A549 (cell line): Measurements from ENCODE around the gene B3GNT3. TPM values are rescaled to one million over a fixed set of nuclear protein-coding genes. Genes with fewer than 3 reads are reported as not detected.

Experiments used
- ATAC-seq, 2 experiments: fragments of 200-7000 bp in 1 of 2; fragments of >200 bp in 1 of 2; cut with Nextera tagmentation in 1 of 2; cut with Tn5 transposase in 1 of 2; 3 replicates each; pipeline versions ENCODE4 v1.8.0 to v1.9.1; 2018 to 2020; ENCODE audit warnings: mild to moderate bottlenecking in 1 of 2, moderate library complexity in 1 of 2
- CTCF ChIA-PET: fragments of 300-600 bp; sonication (Branson Sonifier 250); formaldehyde crosslinking; extraction: SDS; loops from one replicate; lab custom pipeline; 2021; ENCODE audit warnings: antibody characterized with exemption, inconsistent platforms; lab: Yijun Ruan, JAX
- POLR2A ChIA-PET: fragments of 350-600 bp; formaldehyde crosslinking; extraction: SDS; loops from one replicate; lab custom pipeline; 2021; ENCODE audit warnings: antibody characterized with exemption, inconsistent platforms; lab: Yijun Ruan, JAX
- DNase-seq, 2 experiments: peaks; one replicate each; pipeline versions ENCODE4 v3.0.0 to v3.0.0-alpha.2; 2011 to 2016; ENCODE audit warnings: low read depth in 1 of 2, low spot score in 1 of 2
- FAIRE-seq: peaks from 2 replicates; lab custom pipeline; 2011; peaks lifted over from hg19 to GRCh38; lab: Jason Lieb, UNC
- H3K27ac ChIP-seq, 2 experiments: fragments of >200 bp; sonication (Bioruptor Twin); formaldehyde crosslinking; 3 replicates each; pipeline ENCODE4 v1.5.1; 2016 to 2017
- H3K4me1 ChIP-seq: fragments of >200 bp; sonication (Bioruptor Twin); formaldehyde crosslinking; 3 replicates; pipeline ENCODE4 v1.6.1; 2016
- H3K4me2 ChIP-seq: fragments of >200 bp; sonication (Bioruptor Twin); formaldehyde crosslinking; 3 replicates; pipeline ENCODE4 v1.6.1; 2016
- H3K4me3 ChIP-seq: fragments of >200 bp; sonication (Bioruptor Twin); formaldehyde crosslinking; 3 replicates; pipeline ENCODE4 v1.5.1; 2016
- H3K9me3 ChIP-seq: fragments of >200 bp; sonication (Bioruptor Twin); formaldehyde crosslinking; 3 replicates; pipeline ENCODE4 v1.6.1; 2016
- EHF ChIP-seq: fragments of 250-450 bp; sonication (Bioruptor Pico); IDR thresholded peaks from 2 replicates; pipeline ENCODE4 v1.5.0; 2020; ENCODE audit warnings: mild to moderate bottlenecking
- FOSB ChIP-seq: fragments of 250-450 bp; sonication (Bioruptor Pico); IDR thresholded peaks from 2 replicates; pipeline ENCODE4 v1.5.0; 2020; ENCODE audit warnings: mild to moderate bottlenecking, moderate library complexity
- FOSL2 ChIP-seq, 2 experiments: fragments of 450-650 bp in 1 of 2; fragments of >200 bp in 1 of 2; sonication (Bioruptor Twin) in 1 of 2; formaldehyde crosslinking; IDR thresholded peaks; 2 replicates each; pipeline versions ENCODE4 v1.5.0 to v1.6.1; 2016 to 2020; ENCODE audit warnings: mild to moderate bottlenecking in 1 of 2, moderate library complexity in 1 of 2
- HOXB5 ChIP-seq: fragments of 250-450 bp; sonication (Bioruptor Pico); IDR thresholded peaks from 2 replicates; pipeline ENCODE4 v1.5.0; 2020; ENCODE audit warnings: mild to moderate bottlenecking, moderate library complexity
- JUNB ChIP-seq: fragments of >200 bp; sonication (Bioruptor Twin); formaldehyde crosslinking; IDR thresholded peaks from 2 replicates; pipeline ENCODE4 v1.6.1; 2016
- POLR2AphosphoS2 ChIP-seq: conservative IDR thresholded peaks from 2 replicates; pipeline ENCODE4 v1.6.1; 2012; ENCODE audit warnings: low read length, improper control_type of control experiment, inconsistent platforms
- RAD21 ChIP-seq, 2 experiments: fragments of >200 bp in 1 of 2; sonication (Bioruptor Twin) in 1 of 2; formaldehyde crosslinking in 1 of 2; IDR thresholded peaks in 1 of 2; conservative IDR thresholded peaks in 1 of 2; 2 replicates in 1 of 2; 3 replicates in 1 of 2; pipeline ENCODE4 v1.6.1; 2012 to 2018; ENCODE audit warnings: inconsistent platforms in 1 of 2
- RNF2 ChIP-seq: fragments of 200-600 bp; sonication (generic); IDR thresholded peaks from 2 replicates; pipeline ENCODE4 v1.6.1; 2016; ENCODE audit warnings: low read depth, mild to moderate bottlenecking, antibody characterized with exemption, moderate library complexity, borderline replicate concordance
- SMC3 ChIP-seq: fragments of >200 bp; sonication (Bioruptor Twin); formaldehyde crosslinking; IDR thresholded peaks from 3 replicates; pipeline ENCODE4 v1.6.1; 2018; ENCODE audit warnings: inconsistent platforms
- ZNF302 ChIP-seq: fragments of 250-450 bp; sonication (Bioruptor Pico); IDR thresholded peaks from 2 replicates; pipeline ENCODE4 v1.9.0; 2021; ENCODE audit warnings: inconsistent platforms, mild to moderate bottlenecking, moderate library complexity
- WGBS: methylation state at CpG from one replicate; pipeline ENCODE4 v1.1.6; 2017; ENCODE audit errors: missing lambda C conversion rate; 5-methylcytosine and 5-hydroxymethylcytosine counted together
- polyA plus RNA-seq, 4 experiments: library from polyadenylated mRNA; depleted of rRNA in 3 of 4; stranded (reverse); fragments of >200 nt; fragmentation: RNase III in 1 of 4; extraction: RNeasy Plus Mini Kit Qiagen cat#74134 plus additional on column Dnase treatment in 1 of 4; gene quantifications; 2 replicates in 3 of 4; 3 replicates in 1 of 4; pipeline ENCODE4 v1.2.3, GENCODE V29; 2011 to 2017
- TF ChIP-seq, protein P1 (sequence below): fragments of 450-650 bp; IDR thresholded peaks from 2 replicates; pipeline ENCODE4 v1.6.1; 2014; ENCODE audit warnings: antibody characterized with exemption
- TF ChIP-seq, protein P2 (sequence below): IDR thresholded peaks from 2 replicates; pipeline ENCODE4 v1.6.1; 2012; ENCODE audit warnings: low read depth, borderline replicate concordance
- TF ChIP-seq, protein P3 (sequence below): fragments of >200 bp; sonication (Bioruptor Twin); formaldehyde crosslinking; IDR thresholded peaks from 3 replicates; pipeline ENCODE4 v1.5.1; 2016

The B3GNT3 gene
- polyA plus RNA-seq, 2 of the 4 experiments (the other 2 are of a cell fraction), result 2.4 to 2.7 TPM

DNA sequence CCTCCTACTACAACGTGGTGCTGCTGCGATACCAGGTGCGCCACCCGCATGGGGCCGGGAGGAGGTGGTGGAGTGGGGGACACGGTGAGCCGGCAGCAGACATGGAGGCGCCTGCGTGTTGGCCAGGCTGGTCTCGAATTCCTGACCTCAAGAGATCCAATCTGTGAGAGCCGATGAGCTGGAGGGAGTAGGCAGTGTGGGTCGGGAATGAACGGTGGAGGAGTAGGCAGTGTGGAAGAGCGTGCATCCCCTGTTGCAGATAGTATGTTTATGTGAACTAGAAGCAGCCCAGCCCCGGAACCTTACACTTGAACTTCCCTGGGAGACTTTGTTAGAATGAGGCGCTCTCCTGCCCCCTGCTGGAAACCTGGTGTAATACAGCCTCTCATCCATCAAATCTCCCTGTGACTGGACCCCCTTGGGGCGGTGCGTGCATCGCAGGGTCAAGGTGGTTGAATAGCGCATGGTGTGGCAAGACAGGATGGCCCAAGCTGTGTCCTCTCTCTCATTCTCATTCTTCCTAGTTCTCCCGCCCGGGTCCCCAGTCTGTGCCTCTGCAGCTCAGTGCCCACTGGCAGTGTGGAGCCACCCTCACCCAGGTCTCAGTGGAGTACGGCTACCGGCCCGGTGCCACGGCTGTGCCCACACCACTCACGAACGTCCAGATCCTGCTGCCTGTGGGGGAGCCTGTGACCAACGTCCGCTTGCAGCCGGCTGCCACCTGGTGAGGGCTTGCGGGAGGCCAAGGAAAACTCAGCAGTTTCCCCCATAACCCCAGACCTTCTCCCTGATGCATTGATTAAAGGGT is 10.5 kb upstream of the B3GNT3 start (continued):
- TF ChIP-seq FOSB (CRISPR knock-in tag) (no peak), RAD21 (conservative IDR thresholded peaks at IDR 0.05 in 1 of 2, IDR thresholded peaks at IDR 0.05 in 1 of 2) (peak; percentile 55 to 58)

DNA sequence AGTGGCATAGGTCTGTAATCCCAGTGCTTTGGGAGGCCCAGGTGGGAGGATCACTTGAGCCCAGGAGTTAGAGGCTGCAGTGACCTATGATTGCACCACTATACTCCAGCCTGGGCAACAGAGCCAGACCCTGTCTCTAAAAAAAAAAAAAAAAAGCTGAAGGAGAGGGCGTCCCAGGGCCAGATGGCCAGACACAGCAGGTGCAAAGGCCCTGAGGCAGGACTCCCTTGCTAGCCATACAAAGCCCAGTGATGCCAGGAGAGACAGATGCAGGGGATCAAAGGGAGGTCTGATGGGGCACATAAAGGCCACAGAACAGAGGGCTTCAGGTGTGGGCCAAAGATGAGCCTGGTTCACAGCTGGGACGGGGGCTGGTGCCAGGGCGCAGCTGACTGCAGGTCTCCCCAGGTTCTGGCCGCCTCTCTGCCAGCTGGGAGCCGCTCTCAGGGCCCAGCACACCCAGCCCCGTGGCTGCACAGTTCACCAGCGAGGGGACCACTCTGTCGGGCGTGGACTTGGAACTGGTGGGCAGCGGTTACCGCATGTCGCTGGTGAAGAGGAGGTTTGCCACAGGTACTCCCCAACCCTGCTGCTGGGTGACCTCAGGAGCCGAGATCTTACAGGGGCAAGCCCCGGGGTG is 7.5 kb upstream of the B3GNT3 start:
- WGBS, result 100% methylated on average over 8 of the region's 14 CpGs
- POLR2A ChIA-PET, result no interaction called here
- DNase-seq (no peak), FAIRE-seq (no peak)
- Histone ChIP-seq H3K27ac (no peak overlapping the region), H3K4me3 (no peak overlapping the region)
- TF ChIP-seq ZNF302 (CRISPR knock-in tag) (no peak), SMC3 (no peak)
- TF ChIP-seq, protein P1, sequence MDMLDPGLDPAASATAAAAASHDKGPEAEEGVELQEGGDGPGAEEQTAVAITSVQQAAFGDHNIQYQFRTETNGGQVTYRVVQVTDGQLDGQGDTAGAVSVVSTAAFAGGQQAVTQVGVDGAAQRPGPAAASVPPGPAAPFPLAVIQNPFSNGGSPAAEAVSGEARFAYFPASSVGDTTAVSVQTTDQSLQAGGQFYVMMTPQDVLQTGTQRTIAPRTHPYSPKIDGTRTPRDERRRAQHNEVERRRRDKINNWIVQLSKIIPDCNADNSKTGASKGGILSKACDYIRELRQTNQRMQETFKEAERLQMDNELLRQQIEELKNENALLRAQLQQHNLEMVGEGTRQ, result no peak
- TF ChIP-seq, all 56 proteins: peak for 0
- H3K9me3 ChIP-seq, result no peaks in the 10 kb centered on the region
- H3K4me1 ChIP-seq, result peaks cover 19% of the 10 kb centered on the region
- no peak overlapping the region for H3K4me2 ChIP-seq
- CTCF ChIA-PET, result interaction anchor here (0.6 to 1.3 kb wide), 2 partner anchors 21 to 65 kb away, joined by 3 to 5 read pairs; no protein-coding TSS in a partner anchor
- no peak for ATAC-seq

DNA sequence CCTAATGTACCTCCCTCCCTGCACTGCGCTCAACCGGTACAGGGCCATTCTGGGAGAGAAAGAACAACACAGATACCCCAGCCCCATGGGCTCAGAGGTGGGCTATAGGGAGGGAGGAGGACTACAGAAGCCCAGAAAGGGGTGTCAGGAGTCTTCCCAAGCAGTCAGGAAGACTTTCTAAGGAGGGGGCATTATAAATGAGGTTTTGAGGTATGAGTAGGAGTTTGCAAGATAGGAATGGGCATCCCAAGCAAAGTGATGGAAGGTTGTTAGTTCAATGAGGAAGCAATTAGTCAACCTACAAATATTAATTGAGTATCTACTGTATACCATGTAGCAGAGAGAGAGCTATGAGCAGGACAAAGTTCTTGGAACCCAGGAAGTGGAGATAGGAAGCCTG is 6.3 kb upstream of the B3GNT3 start:
- DNase-seq (no peak), FAIRE-seq (no peak), ATAC-seq (no peak)
- ChIA-PET POLR2A (no interaction called here), CTCF (interaction anchor here (0.6 kb wide), 1 partner anchor 16 kb away, joined by 3 read pairs; no protein-coding TSS in a partner anchor)
- Histone ChIP-seq H3K4me2 (no peak overlapping the region), H3K9me3 (no peaks in the 10 kb centered on the region), H3K4me3 (no peak overlapping the region), H3K27ac (no peak overlapping the region), H3K4me1 (peaks cover 19% of the 10 kb centered on the region)
- 100% methylated on average over 2 of the region's 2 CpGs for WGBS
- TF ChIP-seq JUNB, result no peak
- no peak for TF ChIP-seq EHF (CRISPR knock-in tag)

DNA sequence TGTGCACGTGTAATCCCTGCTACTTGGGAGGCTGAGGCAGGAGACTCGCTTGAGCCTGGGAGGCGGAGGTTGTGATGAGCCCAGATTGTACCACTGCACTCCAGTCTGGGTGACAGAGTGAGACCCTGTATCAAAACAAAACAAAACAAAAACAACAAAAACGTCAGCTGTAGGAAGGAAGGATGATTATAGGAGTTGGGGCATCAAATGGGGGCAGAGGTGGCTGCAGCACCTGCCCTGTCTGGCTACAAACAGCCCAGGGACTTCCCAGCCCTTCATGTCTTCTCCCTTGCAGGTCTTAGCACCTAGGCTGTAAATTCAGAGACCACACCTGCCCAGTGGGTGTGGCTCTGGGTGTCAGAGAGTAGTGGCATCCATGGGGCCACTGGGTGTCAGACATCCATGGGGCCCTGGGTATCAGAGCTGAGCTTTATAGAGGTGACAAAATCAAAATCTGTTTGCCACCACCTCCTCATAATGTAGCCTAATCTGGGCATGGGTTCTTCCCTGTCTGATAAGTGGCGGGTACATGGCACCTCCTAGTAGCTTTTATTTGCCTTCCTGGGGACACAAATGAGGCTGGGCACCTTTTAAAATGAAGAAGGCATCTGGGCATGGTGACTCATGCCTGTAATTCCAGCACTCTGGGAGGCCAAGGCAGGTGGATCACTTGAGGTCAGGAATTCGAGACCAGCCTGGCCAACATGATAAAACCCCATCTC is 4.7 kb upstream of the B3GNT3 start:
- TF ChIP-seq FOSL2 (IDR thresholded peaks at IDR 0.05) (no peak), FOSL2 (CRISPR knock-in tag; IDR thresholded peaks at IDR 0.05) (peak; percentile 57), HOXB5 (CRISPR knock-in tag) (no peak)
- Histone ChIP-seq H3K4me1 (peaks cover 22% of the 10 kb centered on the region), H3K4me2 (peak overlapping the region; percentile 42; the same call in 2 of the 3 replicates), H3K4me3 (no peak overlapping the region), H3K27ac (peak overlapping the region in 1 of 2 experiments; percentile 53; a peak in 3 of 6 replicates), H3K9me3 (no peaks in the 10 kb centered on the region)
- WGBS, result 52% methylated on average over 6 of the region's 6 CpGs
- no peak for DNase-seq
- no peak for ATAC-seq
- no peak for FAIRE-seq
- POLR2A ChIA-PET, result interaction anchor here (0.6 kb wide), 1 partner anchor 206 kb away, joined by 3 read pairs; no protein-coding TSS in a partner anchor
- CTCF ChIA-PET, result interaction anchor here (1.2 to 2.7 kb wide), 3 partner anchors 15 to 303 kb away, joined by 3 to 6 read pairs (median 3); no protein-coding TSS in a partner anchor

DNA sequence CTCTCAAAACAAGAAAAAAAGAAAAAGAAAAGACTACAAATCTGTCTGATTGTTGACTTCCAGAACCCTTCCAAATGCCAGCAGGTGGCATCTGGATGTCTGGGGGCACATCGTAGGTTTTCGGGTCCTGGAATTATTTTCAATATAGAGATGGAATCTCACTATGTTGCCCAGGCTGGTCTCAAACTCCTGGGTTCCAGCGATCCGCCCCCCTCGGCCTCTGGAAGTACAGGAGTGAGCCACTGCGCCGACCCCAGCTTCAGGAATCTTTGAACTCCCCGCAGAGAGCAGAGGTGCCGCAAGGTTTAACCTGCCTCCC is 567 bp upstream of the B3GNT3 start:
- 27% methylated on average over 5 of the region's 9 CpGs for WGBS
- ChIA-PET CTCF (interaction anchor here (0.6 to 3.3 kb wide), 6 partner anchors 11 to 211 kb away, joined by 3 to 19 read pairs (median 6); no protein-coding TSS in a partner anchor), POLR2A (interaction anchor here (0.6 to 0.8 kb wide), 2 partner anchors 36 to 489 kb away, joined by 3 to 4 read pairs; no protein-coding TSS in a partner anchor)
- peak overlapping the region; percentile 50 for H3K4me3 ChIP-seq
- no peaks in the 10 kb centered on the region for H3K9me3 ChIP-seq
- no peak for DNase-seq
- peaks cover 52% of the 10 kb centered on the region for H3K4me1 ChIP-seq
- H3K27ac ChIP-seq, result peak overlapping the region; percentile 85 to 91
- peak overlapping the region; percentile 79 for H3K4me2 ChIP-seq
- no peak for FAIRE-seq
- TF ChIP-seq, protein P2, sequence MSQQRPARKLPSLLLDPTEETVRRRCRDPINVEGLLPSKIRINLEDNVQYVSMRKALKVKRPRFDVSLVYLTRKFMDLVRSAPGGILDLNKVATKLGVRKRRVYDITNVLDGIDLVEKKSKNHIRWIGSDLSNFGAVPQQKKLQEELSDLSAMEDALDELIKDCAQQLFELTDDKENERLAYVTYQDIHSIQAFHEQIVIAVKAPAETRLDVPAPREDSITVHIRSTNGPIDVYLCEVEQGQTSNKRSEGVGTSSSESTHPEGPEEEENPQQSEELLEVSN, result no peak
- TF ChIP-seq POLR2AphosphoS2 (no peak), RNF2 (no peak), EHF (CRISPR knock-in tag) (no peak), RAD21 (conservative IDR thresholded peaks at IDR 0.05 in 1 of 2, IDR thresholded peaks at IDR 0.05 in 1 of 2) (no peak)
- TF ChIP-seq, protein P3, sequence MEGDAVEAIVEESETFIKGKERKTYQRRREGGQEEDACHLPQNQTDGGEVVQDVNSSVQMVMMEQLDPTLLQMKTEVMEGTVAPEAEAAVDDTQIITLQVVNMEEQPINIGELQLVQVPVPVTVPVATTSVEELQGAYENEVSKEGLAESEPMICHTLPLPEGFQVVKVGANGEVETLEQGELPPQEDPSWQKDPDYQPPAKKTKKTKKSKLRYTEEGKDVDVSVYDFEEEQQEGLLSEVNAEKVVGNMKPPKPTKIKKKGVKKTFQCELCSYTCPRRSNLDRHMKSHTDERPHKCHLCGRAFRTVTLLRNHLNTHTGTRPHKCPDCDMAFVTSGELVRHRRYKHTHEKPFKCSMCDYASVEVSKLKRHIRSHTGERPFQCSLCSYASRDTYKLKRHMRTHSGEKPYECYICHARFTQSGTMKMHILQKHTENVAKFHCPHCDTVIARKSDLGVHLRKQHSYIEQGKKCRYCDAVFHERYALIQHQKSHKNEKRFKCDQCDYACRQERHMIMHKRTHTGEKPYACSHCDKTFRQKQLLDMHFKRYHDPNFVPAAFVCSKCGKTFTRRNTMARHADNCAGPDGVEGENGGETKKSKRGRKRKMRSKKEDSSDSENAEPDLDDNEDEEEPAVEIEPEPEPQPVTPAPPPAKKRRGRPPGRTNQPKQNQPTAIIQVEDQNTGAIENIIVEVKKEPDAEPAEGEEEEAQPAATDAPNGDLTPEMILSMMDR, result 0 out of 3 replicates have a peak, but pooled peaks have one; percentile 12
- ATAC-seq, result no peak
